HepG2 (cell line): ENCODE results near the gene ANKRD6. TPM values are rescaled to one million over a fixed set of nuclear protein-coding genes. Genes with fewer than 3 reads are reported as not detected.
A peak's percentile ranks its signal among the peaks of the same experiment; 100 is the strongest.

Experiments used
- AKAP8 ChIP-seq: sonication (generic); formaldehyde crosslinking; IDR thresholded peaks from 2 replicates; pipeline ENCODE4 v1.5.1; 2020; ENCODE audit warnings: mild to moderate bottlenecking, missing genetic modification reagents
- ATF2 ChIP-seq: sonication (generic); formaldehyde crosslinking; IDR thresholded peaks from 2 replicates; pipeline ENCODE4 v1.4.0; 2020; ENCODE audit warnings: missing genetic modification reagents
- CSRNP2 ChIP-seq: sonication (generic); formaldehyde crosslinking; conservative IDR thresholded peaks from 2 replicates; pipeline ENCODE4 v1.8.0; 2022; ENCODE audit warnings: low read depth, missing genetic modification reagents
- HDAC1 ChIP-seq: sonication (generic); formaldehyde crosslinking; IDR thresholded peaks from 2 replicates; pipeline ENCODE4 v1.5.1; 2020; ENCODE audit warnings: mild to moderate bottlenecking, missing genetic modification reagents
- LCORL ChIP-seq, 2 experiments: fragments of 450-650 bp in 1 of 2; sonication (generic) in 1 of 2; formaldehyde crosslinking in 1 of 2; IDR thresholded peaks; 2 replicates each; pipeline versions ENCODE4 v1.5.0 to v1.6.1; 2017 to 2020; ENCODE audit warnings: antibody characterized with exemption in 1 of 2, missing genetic modification reagents in 1 of 2
- RFX1 ChIP-seq: fragments of 450-650 bp; IDR thresholded peaks from 2 replicates; pipeline ENCODE4 v1.6.1; 2017
- SALL1 ChIP-seq: sonication (generic); formaldehyde crosslinking; IDR thresholded peaks from 2 replicates; pipeline ENCODE4 v1.8.0; 2022; ENCODE audit warnings: mild to moderate bottlenecking, missing genetic modification reagents
- SOX5 ChIP-seq: IDR thresholded peaks from 2 replicates; pipeline ENCODE4 v1.6.1; 2016; ENCODE audit warnings: borderline replicate concordance
- TBP ChIP-seq: sonication (generic); formaldehyde crosslinking; IDR thresholded peaks from 2 replicates; pipeline ENCODE4 v1.5.0; 2020; ENCODE audit warnings: missing genetic modification reagents
- ZBTB40 ChIP-seq, 2 experiments: fragments of 450-650 bp in 1 of 2; sonication (generic) in 1 of 2; formaldehyde crosslinking in 1 of 2; IDR thresholded peaks; 2 replicates each; pipeline versions ENCODE4 v1.6.1 to v1.8.0; 2016 to 2022; ENCODE audit warnings: antibody characterized with exemption in 1 of 2, mild to moderate bottlenecking in 1 of 2, missing genetic modification reagents in 1 of 2
- ZIK1 ChIP-seq: sonication (generic); formaldehyde crosslinking; IDR thresholded peaks from 2 replicates; pipeline ENCODE4 v1.5.0; 2020; ENCODE audit warnings: mild to moderate bottlenecking, low read depth, missing genetic modification reagents, borderline replicate concordance
- ZMYM3 ChIP-seq: sonication (generic); formaldehyde crosslinking; IDR thresholded peaks from 2 replicates; pipeline ENCODE4 v1.5.1; 2020; ENCODE audit warnings: mild to moderate bottlenecking, missing genetic modification reagents
- ZNF44 ChIP-seq: sonication (generic); formaldehyde crosslinking; IDR thresholded peaks from 2 replicates; pipeline ENCODE4 v1.5.1; 2020; ENCODE audit warnings: mild to moderate bottlenecking, missing genetic modification reagents
- ZNF615 ChIP-seq: sonication (generic); formaldehyde crosslinking; IDR thresholded peaks from 2 replicates; pipeline ENCODE4 v1.5.0; 2020; ENCODE audit warnings: mild to moderate bottlenecking, missing genetic modification reagents, borderline replicate concordance
- ZNF784 ChIP-seq: sonication (generic); formaldehyde crosslinking; IDR thresholded peaks from 2 replicates; pipeline ENCODE4 v1.5.1; 2020; ENCODE audit warnings: missing genetic modification reagents, mild to moderate bottlenecking, borderline replicate concordance
- ZSCAN31 ChIP-seq: sonication (generic); formaldehyde crosslinking; IDR thresholded peaks from 2 replicates; pipeline ENCODE4 v1.5.0; 2020; ENCODE audit warnings: low read depth, mild to moderate bottlenecking, missing genetic modification reagents
- polyA plus RNA-seq, 8 experiments: library from polyadenylated mRNA; depleted of rRNA in 3 of 8; stranded (reverse) in 7 of 8; unstranded in 1 of 8; fragments of >200 nt; fragmentation: Illumina TruSeq in 4 of 8; extraction: Trizol in 4 of 8; gene quantifications; 2 replicates each; pipeline versions ENCODE4 v1.2.1 to v1.2.3, GENCODE V29; 2011 to 2016; ENCODE audit warnings: low read depth in 4 of 8, missing spikeins in 1 of 8, mixed read lengths in 1 of 8; ENCODE audit not compliant: insufficient read depth in 1 of 8
- total RNA-seq, 5 experiments: library from RNA; depleted of rRNA; stranded (reverse); fragments of >200 nt; fragmentation: Illumina TruSeq; extraction: Trizol; gene quantifications; 2 replicates each; pipeline ENCODE4 v1.2.3, GENCODE V29; 2016; ENCODE audit warnings: low read depth in 1 of 5

ANKRD6 gene
- total and polyA plus RNA-seq, 2 of the 13 experiments (the other 11 are each of a cell fraction or from before 2014, with no cell fraction given) = 0.18 to 0.36 TPM

- TF ChIP-seq ZBTB40 (IDR thresholded peaks at IDR 0.05) = no peak
- TF ChIP-seq ZBTB40 (CRISPR knock-in tag; IDR thresholded peaks at IDR 0.05) = no peak
- no peak for TF ChIP-seq ZNF44
- TF ChIP-seq ATF2 = peak; percentile 42; the same call in 1 of the 2 replicates
- 0 out of 2 replicates have a peak, but pooled peaks have one; percentile 30 for TF ChIP-seq HDAC1 (CRISPR knock-in tag)
- TF ChIP-seq AKAP8 (CRISPR knock-in tag) = no peak
- TF ChIP-seq ZIK1 = no peak
- TF ChIP-seq ZMYM3 (CRISPR knock-in tag) = peak; percentile 38; the same call in 1 of the 2 replicates
- TF ChIP-seq ZNF615 (CRISPR knock-in tag) = no peak
- peak; percentile 62 for TF ChIP-seq SALL1 (CRISPR knock-in tag)
- TF ChIP-seq TBP (CRISPR knock-in tag) = no peak
- TF ChIP-seq RFX1 = no peak
- no peak for TF ChIP-seq ZNF784 (CRISPR knock-in tag)
- no peak for TF ChIP-seq LCORL (IDR thresholded peaks at IDR 0.05)
- peak; percentile 61 for TF ChIP-seq LCORL (CRISPR knock-in tag; IDR thresholded peaks at IDR 0.05)
- no peak for TF ChIP-seq CSRNP2 (CRISPR knock-in tag)
- TF ChIP-seq SOX5 (CRISPR knock-in tag) = peak; percentile 20; the same call in 1 of the 2 replicates
- no peak for TF ChIP-seq ZSCAN31 (CRISPR knock-in tag)
Measured at GRCh38 chr6:89567630-89568390, 134.9 kb downstream of the ANKRD6 start (continued).
